Measurements from ENCODE around the gene ODF4.

ODF4 gene

GRCh38 chr17:8314797-8315763 is 24.6 kb upstream of the ODF4 start:
- Histone ChIP-seq H2AFZ (ENCODE audit: low read depth, low read length) (no peak overlapping the region), H3K9me3 (ENCODE audit: insufficient read depth, low read length) (no peaks in the 10 kb centered on the region), H3K36me3 (replicated peaks; ENCODE audit: low read depth, low read length) (no peaks in the 10 kb centered on the region), H3K4me1 (ENCODE audit: low read length) (no peaks in the 10 kb centered on the region), H3K4me2 (ENCODE audit: low read length) (no peak overlapping the region), H4K20me1 (ENCODE audit: insufficient read depth, low read length) (no peaks in the 10 kb centered on the region), H3K27me3 (ENCODE audit: low read depth, low read length) (no peaks in the 10 kb centered on the region), H3K27ac (ENCODE audit: low read length) (no peak overlapping the region), H3K4me3 (ENCODE audit: low read length) (no peak overlapping the region), H3K79me2 (ENCODE audit: low read length) (no peaks in the 10 kb centered on the region), H3K9ac (ENCODE audit: low read length) (no peak overlapping the region)
- TF ChIP-seq CTCF (IDR thresholded peaks at IDR 0.05; ENCODE audit: low read depth, low read length) (no peak), EZH2phosphoT487 (IDR thresholded peaks at IDR 0.05; ENCODE audit: low read depth) (no peak)

GRCh38 chr17:8315764-8316217 is 23.8 kb upstream of the ODF4 start:
- Histone ChIP-seq H2AFZ (ENCODE audit: low read depth, low read length) (no peak overlapping the region), H3K27ac (ENCODE audit: low read length) (no peak overlapping the region), H3K9me3 (ENCODE audit: insufficient read depth, low read length) (no peaks in the 10 kb centered on the region), H3K4me3 (ENCODE audit: low read length) (no peak overlapping the region), H3K27me3 (ENCODE audit: low read depth, low read length) (no peaks in the 10 kb centered on the region), H3K4me2 (ENCODE audit: low read length) (no peak overlapping the region), H3K9ac (ENCODE audit: low read length) (no peak overlapping the region), H3K4me1 (ENCODE audit: low read length) (no peaks in the 10 kb centered on the region), H3K36me3 (replicated peaks; ENCODE audit: low read depth, low read length) (no peaks in the 10 kb centered on the region), H4K20me1 (ENCODE audit: insufficient read depth, low read length) (no peaks in the 10 kb centered on the region), H3K79me2 (ENCODE audit: low read length) (no peaks in the 10 kb centered on the region)
- no peak for TF ChIP-seq CTCF (IDR thresholded peaks at IDR 0.05; ENCODE audit: low read depth, low read length)
- no peak for TF ChIP-seq EZH2phosphoT487 (IDR thresholded peaks at IDR 0.05; ENCODE audit: low read depth)

- no peak overlapping the region for H3K9ac ChIP-seq (ENCODE audit: low read length)
Observed at GRCh38 chr17:8318010-8318935, 21.4 kb upstream of the ODF4 start.

More at GRCh38 chr17:8318010-8318935, 21.4 kb upstream of the ODF4 start:
- Histone ChIP-seq H3K4me3 (ENCODE audit: low read length) (no peak overlapping the region), H3K79me2 (ENCODE audit: low read length) (no peaks in the 10 kb centered on the region), H4K20me1 (ENCODE audit: insufficient read depth, low read length) (no peaks in the 10 kb centered on the region), H2AFZ (ENCODE audit: low read depth, low read length) (no peak overlapping the region), H3K36me3 (replicated peaks; ENCODE audit: low read depth, low read length) (no peaks in the 10 kb centered on the region), H3K4me1 (ENCODE audit: low read length) (no peaks in the 10 kb centered on the region), H3K9me3 (ENCODE audit: insufficient read depth, low read length) (no peaks in the 10 kb centered on the region), H3K27me3 (ENCODE audit: low read depth, low read length) (no peaks in the 10 kb centered on the region), H3K4me2 (ENCODE audit: low read length) (no peak overlapping the region), H3K27ac (ENCODE audit: low read length) (no peak overlapping the region)
- no peak for TF ChIP-seq EZH2phosphoT487 (IDR thresholded peaks at IDR 0.05; ENCODE audit: low read depth)
- TF ChIP-seq CTCF (IDR thresholded peaks at IDR 0.05; ENCODE audit: low read depth, low read length): no peak
